Panc1 (cell line): ENCODE measurements around the gene BAIAP3. TPM values are rescaled to one million over a fixed set of nuclear protein-coding genes. Genes with fewer than 3 reads are reported as not detected.
"Not testable (repeated sequence)": the region's sequence is repeated elsewhere in the genome, so short reads cannot be mapped to it uniquely, and the experiment has no call there.

Source experiments
- ATAC-seq: fragments of 200-7000 bp; cut with Tn5 transposase; 2 replicates; pipeline ENCODE4 v1.9.1; 2020; ENCODE audit warnings: mild to moderate bottlenecking, moderate library complexity
- BruUV-seq: library from RNA; stranded (reverse); fragments of 400-500 nt; replicated peaks from 2 replicates; lab custom pipeline; 2021; lab: Mats Ljungman, UMichigan
- CTCF ChIA-PET: fragments of 300-600 bp; sonication (Branson Sonifier 250); formaldehyde crosslinking; loops from one replicate; lab custom pipeline; 2022; ENCODE audit warnings: antibody characterized with exemption; lab: Charles Lee
- POLR2A ChIA-PET: fragments of 300-600 bp; sonication (Branson Sonifier 250); formaldehyde crosslinking; loops from one replicate; lab custom pipeline; 2022; ENCODE audit warnings: antibody characterized with exemption; lab: Charles Lee
- DNase-seq: peaks from one replicate; pipeline ENCODE4 v3.0.0-alpha.2; 2010; ENCODE audit warnings: low read depth, low spot score
- H3K27ac ChIP-seq: 2 replicates; pipeline ENCODE4 v1.5.1; 2011; ENCODE audit warnings: mild to moderate bottlenecking, low read length, inconsistent platforms
- H3K27me3 ChIP-seq: fragments of 200-500 bp; sonication (Bioruptor generic); 2 replicates; pipeline ENCODE4 v1.6.0; 2014; ENCODE audit warnings: low read length, inconsistent platforms; ENCODE audit not compliant: control insufficient read depth, insufficient read depth
- H3K36me3 ChIP-seq: fragments of 200-500 bp; sonication (Bioruptor generic); 2 replicates; pipeline ENCODE4 v1.5.1; 2014; ENCODE audit warnings: inconsistent platforms, mild to moderate bottlenecking, low read length, moderate library complexity; ENCODE audit not compliant: control insufficient read depth, insufficient read depth
- H3K4me1 ChIP-seq: 2 replicates; pipeline ENCODE4 v1.5.1; 2011; ENCODE audit warnings: inconsistent platforms, mild to moderate bottlenecking, low read length, moderate library complexity; ENCODE audit not compliant: control insufficient read depth, insufficient read depth
- H3K4me3 ChIP-seq, 2 experiments: 2 replicates each; pipeline ENCODE4 v1.5.1; 2011 to 2012; ENCODE audit warnings: low read depth in 2 of 2, low read length in 2 of 2, mild to moderate bottlenecking in 2 of 2, inconsistent platforms in 1 of 2, moderate library complexity in 1 of 2
- H3K9me3 ChIP-seq: fragments of 200-500 bp; sonication (Bioruptor generic); 2 replicates; pipeline ENCODE4 v1.5.1; 2014; ENCODE audit warnings: low read depth, mild to moderate bottlenecking, inconsistent platforms, low read length, moderate library complexity; ENCODE audit not compliant: control insufficient read depth, insufficient read depth
- CTCF ChIP-seq: fragments of 450-650 bp; IDR thresholded peaks from 2 replicates; pipeline ENCODE4 v1.5.1; 2017; ENCODE audit warnings: mild to moderate bottlenecking
- POLR2AphosphoS5 ChIP-seq: IDR thresholded peaks from 2 replicates; pipeline ENCODE4 v1.6.1; 2012; ENCODE audit warnings: mild to moderate bottlenecking, low read depth, low read length, moderate library complexity
- REST ChIP-seq, 2 experiments: IDR thresholded peaks; 2 replicates each; pipeline ENCODE4 v1.6.1; 2011 to 2012; ENCODE audit warnings: low read depth in 2 of 2, control low read depth in 1 of 2, low read length in 1 of 2, mild to moderate bottlenecking in 1 of 2, moderate library complexity in 1 of 2; ENCODE audit not compliant: insufficient read depth in 1 of 2
- SIN3A ChIP-seq: IDR thresholded peaks from 2 replicates; pipeline ENCODE4 v1.6.1; 2012; ENCODE audit warnings: low read depth, mild to moderate bottlenecking, low read length, moderate library complexity, borderline replicate concordance; ENCODE audit not compliant: insufficient read depth
- TCF7L2 ChIP-seq: IDR thresholded peaks from 2 replicates; pipeline ENCODE4 v1.6.1; 2011; ENCODE audit warnings: mild to moderate bottlenecking, low read depth, low read length, inconsistent platforms
- in situ Hi-C: cut with HindIII; loops from 2 replicates; pipeline ENCODE4 v1.10.0; 2016; ENCODE audit warnings: low sequenced_read_pairs, low pct_unique_long_range_greater_than_20kb
- intact Hi-C: fragments of 100-400 bp; cut with micrococcal nuclease; formaldehyde crosslinking; loops from one replicate; pipeline ENCODE4 v1.10.0; 2022; ENCODE audit not compliant: unreplicated experiment
- total RNA-seq: library from RNA; stranded (reverse); gene quantifications from one replicate; pipeline ENCODE4 v1.2.1, GENCODE V29; 2021; ENCODE audit not compliant: unreplicated experiment

Gene BAIAP3
- total RNA-seq, 1 experiment from 2014 or later: 9.4 TPM

- ATAC-seq (no peak; the same call in 1 of the 2 replicates), DNase-seq (no peak)
- H3K27ac ChIP-seq: peak overlapping the region; percentile 31; the same call in 1 of the 2 replicates
- no peaks in the 10 kb centered on the region for H3K36me3 ChIP-seq
- no peaks in the 10 kb centered on the region for H3K27me3 ChIP-seq
- in situ Hi-C loops: no loop called here
- ChIA-PET POLR2A (interaction anchor here (0.6 kb wide), 1 partner anchor 517 kb away, joined by 3 read pairs; no protein-coding TSS in a partner anchor), CTCF (no interaction called here)
- BruUV-seq: no TSS peak
- H3K9me3 ChIP-seq: no peaks in the 10 kb centered on the region
- TF ChIP-seq SIN3A (no peak), CTCF (no peak), REST (IDR thresholded peaks at IDR 0.05; ENCODE audit: insufficient read depth in 1 of 2, low read depth in 2 of 2, low read length in 1 of 2) (no peak), POLR2AphosphoS5 (no peak), TCF7L2 (no peak)
- intact Hi-C loops: no loop called here
- peaks cover 10% of the 10 kb centered on the region; the same call in 1 of the 2 replicates for H3K4me1 ChIP-seq
- H3K4me3 ChIP-seq: no peak overlapping the region
Observed at GRCh38 chr16:1290860-1291575, 42.4 kb upstream of the BAIAP3 start.

GRCh38 chr16:1291576-1291974 lies 41.9 kb upstream of the BAIAP3 start:
- Histone ChIP-seq H3K9me3 (no peaks in the 10 kb centered on the region), H3K36me3 (no peaks in the 10 kb centered on the region), H3K27me3 (no peaks in the 10 kb centered on the region), H3K4me3 (no peak overlapping the region), H3K4me1 (peaks cover 12% of the 10 kb centered on the region), H3K27ac (peak overlapping the region; percentile 31; the same call in 1 of the 2 replicates)
- TF ChIP-seq CTCF (no peak), TCF7L2 (no peak), REST (IDR thresholded peaks at IDR 0.05; ENCODE audit: insufficient read depth in 1 of 2, low read depth in 2 of 2, low read length in 1 of 2) (no peak), POLR2AphosphoS5 (no peak), SIN3A (no peak)
- no TSS peak for BruUV-seq
- ChIA-PET POLR2A (no interaction called here), CTCF (no interaction called here)
- DNase-seq: no peak
- in situ Hi-C loops (no loop called here), intact Hi-C loops (no loop called here)
- peak; percentile 26 for ATAC-seq

GRCh38 chr16:1292208-1292607 lies 41.2 kb upstream of the BAIAP3 start:
- H3K27ac ChIP-seq, in situ Hi-C loops, ATAC-seq, H3K9me3 ChIP-seq, H3K4me3 ChIP-seq, H3K36me3 ChIP-seq, H3K27me3 ChIP-seq, CTCF ChIA-PET, DNase-seq, BruUV-seq, intact Hi-C loops, POLR2A ChIA-PET: not testable (repeated sequence)
- H3K4me1 ChIP-seq: peaks cover 18% of the 10 kb centered on the region
